WTC11 (cell line): ENCODE measurements around the gene KLHL4. TPM values are rescaled to one million over a fixed set of nuclear protein-coding genes. Genes with fewer than 3 reads are reported as not detected.
"Not testable (repeated sequence)": the region's sequence is repeated elsewhere in the genome, so short reads cannot be mapped to it uniquely, and the experiment has no call there.

Experiments used
- ATAC-seq: fragments of 200-7000 bp; cut with Tn5 transposase; 2 replicates; pipeline ENCODE4 v1.10.0; 2021; ENCODE audit warnings: mild to moderate bottlenecking, moderate library complexity
- CTCF ChIA-PET: fragments of 300-600 bp; sonication (Branson Sonifier 250); formaldehyde crosslinking; loops from one replicate; lab custom pipeline; 2021; ENCODE audit warnings: antibody characterized with exemption; lab: Charles Lee
- POLR2A ChIA-PET: fragments of 350-600 bp; sonication (Branson Sonifier 250); formaldehyde crosslinking; loops from one replicate; lab custom pipeline; 2021; ENCODE audit warnings: antibody characterized with exemption; lab: Charles Lee
- DNase-seq: peaks from one replicate; pipeline ENCODE4 v3.0.0; 2021; ENCODE audit warnings: low spot score
- H3K27ac Mint-ChIP-seq: 2 replicates; pipeline ENCODE4 v1.8.0; 2021; ENCODE audit warnings: mixed read lengths
- H3K27me3 Mint-ChIP-seq: 2 replicates; pipeline ENCODE4 v1.8.0; 2021; ENCODE audit warnings: low read depth, mild to moderate bottlenecking, moderate library complexity, mixed read lengths
- H3K36me3 Mint-ChIP-seq: 2 replicates; pipeline ENCODE4 v1.8.0; 2021; ENCODE audit warnings: mixed read lengths
- H3K4me1 Mint-ChIP-seq: 2 replicates; pipeline ENCODE4 v1.8.0; 2022; ENCODE audit warnings: mixed read lengths
- H3K4me3 Mint-ChIP-seq: 2 replicates; pipeline ENCODE4 v1.8.0; 2021; ENCODE audit warnings: mild to moderate bottlenecking, moderate library complexity, mixed read lengths
- H3K9me3 Mint-ChIP-seq: 2 replicates; pipeline ENCODE4 v1.8.0; 2021; ENCODE audit warnings: mixed read lengths
- CBFB ChIP-seq: sonication (generic); formaldehyde crosslinking; IDR thresholded peaks from 2 replicates; pipeline ENCODE4 v1.8.1; 2022; ENCODE audit warnings: mild to moderate bottlenecking, low read depth, missing genetic modification reagents
- CREB1 ChIP-seq: sonication (generic); formaldehyde crosslinking; IDR thresholded peaks from 2 replicates; pipeline ENCODE4 v1.8.0; 2023; ENCODE audit warnings: mild to moderate bottlenecking, missing genetic modification reagents
- ELF4 ChIP-seq: sonication (generic); formaldehyde crosslinking; IDR thresholded peaks from 2 replicates; pipeline ENCODE4 v1.8.1; 2022; ENCODE audit warnings: low read depth, mild to moderate bottlenecking, moderate library complexity, missing genetic modification reagents
- ESRRA ChIP-seq: sonication (generic); formaldehyde crosslinking; IDR thresholded peaks from 2 replicates; pipeline ENCODE4 v1.8.1; 2022; ENCODE audit warnings: mild to moderate bottlenecking, missing genetic modification reagents, borderline replicate concordance
- FOXJ3 ChIP-seq: sonication (generic); formaldehyde crosslinking; IDR thresholded peaks from 2 replicates; pipeline ENCODE4 v1.9.0; 2021; ENCODE audit warnings: missing genetic modification reagents, mild to moderate bottlenecking, borderline replicate concordance
- NR3C1 ChIP-seq: sonication (generic); formaldehyde crosslinking; conservative IDR thresholded peaks from 2 replicates; pipeline ENCODE4 v1.8.1; 2023; ENCODE audit warnings: low read depth, mild to moderate bottlenecking, missing genetic modification reagents
- RELA ChIP-seq: sonication (generic); formaldehyde crosslinking; IDR thresholded peaks from 2 replicates; pipeline ENCODE4 v1.8.1; 2022; ENCODE audit warnings: missing genetic modification reagents, mild to moderate bottlenecking, borderline replicate concordance
- SP1 ChIP-seq: sonication (generic); formaldehyde crosslinking; conservative IDR thresholded peaks from 2 replicates; pipeline ENCODE4 v1.8.1; 2022; ENCODE audit warnings: missing genetic modification reagents
- ZNF423 ChIP-seq: fragments of 250-450 bp; sonication (Bioruptor Pico); IDR thresholded peaks from 2 replicates; pipeline ENCODE4 v2.1.2; 2022; ENCODE audit warnings: mild to moderate bottlenecking, moderate library complexity
- ZNF671 ChIP-seq: fragments of 250-450 bp; sonication (Bioruptor Pico); IDR thresholded peaks from 2 replicates; pipeline ENCODE4 v1.8.0; 2021; ENCODE audit warnings: mild to moderate bottlenecking
- total RNA-seq: library from RNA; stranded (reverse); gene quantifications from 3 replicates; pipeline ENCODE4 v1.2.3, GENCODE V29; 2021
- TF ChIP-seq, protein P1 (sequence below): sonication (generic); formaldehyde crosslinking; IDR thresholded peaks from 2 replicates; pipeline ENCODE4 v1.8.0; 2023; ENCODE audit warnings: missing genetic modification reagents
- TF ChIP-seq, protein P2 (sequence below): fragments of 250-450 bp; sonication (Bioruptor Pico); IDR thresholded peaks from 2 replicates; pipeline ENCODE4 v1.9.0; 2021; ENCODE audit warnings: mild to moderate bottlenecking
- TF ChIP-seq, protein P3 (sequence below): sonication (generic); formaldehyde crosslinking; IDR thresholded peaks from 2 replicates; pipeline ENCODE4 v1.8.1; 2023; ENCODE audit warnings: mild to moderate bottlenecking, missing genetic modification reagents
- TF ChIP-seq, protein P4 (sequence below): sonication (generic); formaldehyde crosslinking; IDR thresholded peaks from 2 replicates; pipeline ENCODE4 v1.8.0; 2022; ENCODE audit warnings: mild to moderate bottlenecking, missing genetic modification reagents
- TF ChIP-seq, protein P5 (sequence below): sonication (generic); formaldehyde crosslinking; IDR thresholded peaks from 2 replicates; pipeline ENCODE4 v1.8.0; 2022; ENCODE audit warnings: mild to moderate bottlenecking, missing genetic modification reagents
- TF ChIP-seq, protein P6 (sequence below): sonication (generic); formaldehyde crosslinking; IDR thresholded peaks from 2 replicates; pipeline ENCODE4 v1.8.0; 2023; ENCODE audit warnings: mild to moderate bottlenecking, missing genetic modification reagents
- TF ChIP-seq, protein P7 (sequence below): sonication (generic); formaldehyde crosslinking; IDR thresholded peaks from 2 replicates; pipeline ENCODE4 v1.8.1; 2022; ENCODE audit warnings: missing genetic modification reagents, borderline replicate concordance

KLHL4 gene
- total RNA-seq, 1 experiment from 2014 or later = 10.5 TPM

DNA sequence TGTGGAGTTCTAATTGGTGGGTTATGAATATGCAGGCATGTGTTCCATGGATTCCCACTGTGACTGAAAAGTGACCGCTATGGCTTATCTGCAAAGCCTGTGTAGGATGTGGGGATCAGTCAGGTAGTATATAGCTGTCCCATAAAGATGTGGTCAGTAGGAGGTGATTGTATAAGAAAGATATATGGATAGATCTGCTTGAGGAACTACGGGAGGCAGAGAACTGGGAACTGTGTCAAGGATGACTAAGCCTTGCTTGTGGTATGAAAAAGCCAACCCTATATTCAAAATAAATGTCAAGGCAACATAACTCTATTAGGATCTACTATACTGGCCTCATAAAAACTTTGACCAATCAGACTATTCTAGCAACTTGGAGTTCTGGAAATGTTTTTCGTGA lies 185.2 kb downstream of the KLHL4 start:
- Mint-ChIP-seq H3K4me1 (peaks cover 18% of the 10 kb centered on the region), H3K9me3 (peaks cover 16% of the 10 kb centered on the region), H3K27me3 (no peaks in the 10 kb centered on the region), H3K27ac (no peak overlapping the region), H3K36me3 (peaks cover 11% of the 10 kb centered on the region), H3K4me3 (no peak overlapping the region)
- CTCF ChIA-PET = no interaction called here
- POLR2A ChIA-PET = no interaction called here
- ATAC-seq (no peak), DNase-seq (no peak)
- no peak for TF ChIP-seq ESRRA
- TF ChIP-seq, protein P1, sequence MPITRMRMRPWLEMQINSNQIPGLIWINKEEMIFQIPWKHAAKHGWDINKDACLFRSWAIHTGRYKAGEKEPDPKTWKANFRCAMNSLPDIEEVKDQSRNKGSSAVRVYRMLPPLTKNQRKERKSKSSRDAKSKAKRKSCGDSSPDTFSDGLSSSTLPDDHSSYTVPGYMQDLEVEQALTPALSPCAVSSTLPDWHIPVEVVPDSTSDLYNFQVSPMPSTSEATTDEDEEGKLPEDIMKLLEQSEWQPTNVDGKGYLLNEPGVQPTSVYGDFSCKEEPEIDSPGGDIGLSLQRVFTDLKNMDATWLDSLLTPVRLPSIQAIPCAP (CRISPR knock-in tag) = no peak
- TF ChIP-seq ZNF671 (CRISPR knock-in tag) = no peak
- TF ChIP-seq, protein P2, sequence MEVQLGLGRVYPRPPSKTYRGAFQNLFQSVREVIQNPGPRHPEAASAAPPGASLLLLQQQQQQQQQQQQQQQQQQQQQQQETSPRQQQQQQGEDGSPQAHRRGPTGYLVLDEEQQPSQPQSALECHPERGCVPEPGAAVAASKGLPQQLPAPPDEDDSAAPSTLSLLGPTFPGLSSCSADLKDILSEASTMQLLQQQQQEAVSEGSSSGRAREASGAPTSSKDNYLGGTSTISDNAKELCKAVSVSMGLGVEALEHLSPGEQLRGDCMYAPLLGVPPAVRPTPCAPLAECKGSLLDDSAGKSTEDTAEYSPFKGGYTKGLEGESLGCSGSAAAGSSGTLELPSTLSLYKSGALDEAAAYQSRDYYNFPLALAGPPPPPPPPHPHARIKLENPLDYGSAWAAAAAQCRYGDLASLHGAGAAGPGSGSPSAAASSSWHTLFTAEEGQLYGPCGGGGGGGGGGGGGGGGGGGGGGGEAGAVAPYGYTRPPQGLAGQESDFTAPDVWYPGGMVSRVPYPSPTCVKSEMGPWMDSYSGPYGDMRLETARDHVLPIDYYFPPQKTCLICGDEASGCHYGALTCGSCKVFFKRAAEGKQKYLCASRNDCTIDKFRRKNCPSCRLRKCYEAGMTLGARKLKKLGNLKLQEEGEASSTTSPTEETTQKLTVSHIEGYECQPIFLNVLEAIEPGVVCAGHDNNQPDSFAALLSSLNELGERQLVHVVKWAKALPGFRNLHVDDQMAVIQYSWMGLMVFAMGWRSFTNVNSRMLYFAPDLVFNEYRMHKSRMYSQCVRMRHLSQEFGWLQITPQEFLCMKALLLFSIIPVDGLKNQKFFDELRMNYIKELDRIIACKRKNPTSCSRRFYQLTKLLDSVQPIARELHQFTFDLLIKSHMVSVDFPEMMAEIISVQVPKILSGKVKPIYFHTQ (CRISPR knock-in tag) = no peak
- TF ChIP-seq CBFB = no peak
- no peak for TF ChIP-seq ZNF423 (CRISPR knock-in tag)
- no peak for TF ChIP-seq SP1
- no peak for TF ChIP-seq CREB1 (CRISPR knock-in tag)
- TF ChIP-seq ELF4 (CRISPR knock-in tag) = no peak

DNA sequence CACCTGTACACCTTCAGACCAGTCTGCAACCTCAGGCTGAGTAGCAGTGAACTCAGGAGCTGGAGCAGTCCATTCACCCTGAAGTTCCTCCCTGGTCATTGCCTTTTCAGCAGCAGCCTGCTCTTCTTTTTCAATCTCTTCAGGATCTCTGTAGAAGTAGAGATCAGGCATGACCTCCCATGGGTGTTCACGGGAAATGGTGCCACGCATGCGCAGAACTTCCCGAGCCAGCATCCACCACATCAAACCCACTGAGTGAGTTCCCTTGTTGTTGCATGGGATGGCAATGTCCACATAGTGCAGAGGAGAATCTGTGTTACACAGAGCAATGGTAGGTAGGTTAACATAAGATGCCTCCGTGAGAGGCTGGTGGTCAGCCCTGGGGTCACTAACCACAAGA lies 185.9 kb downstream of the KLHL4 start:
- POLR2A ChIA-PET, CTCF ChIA-PET, ATAC-seq, H3K27ac Mint-ChIP-seq, H3K4me3 Mint-ChIP-seq, DNase-seq, H3K27me3 Mint-ChIP-seq: not testable (repeated sequence)
- Mint-ChIP-seq H3K4me1 (peaks cover 18% of the 10 kb centered on the region), H3K36me3 (peaks cover 18% of the 10 kb centered on the region), H3K9me3 (peaks cover 22% of the 10 kb centered on the region)

DNA sequence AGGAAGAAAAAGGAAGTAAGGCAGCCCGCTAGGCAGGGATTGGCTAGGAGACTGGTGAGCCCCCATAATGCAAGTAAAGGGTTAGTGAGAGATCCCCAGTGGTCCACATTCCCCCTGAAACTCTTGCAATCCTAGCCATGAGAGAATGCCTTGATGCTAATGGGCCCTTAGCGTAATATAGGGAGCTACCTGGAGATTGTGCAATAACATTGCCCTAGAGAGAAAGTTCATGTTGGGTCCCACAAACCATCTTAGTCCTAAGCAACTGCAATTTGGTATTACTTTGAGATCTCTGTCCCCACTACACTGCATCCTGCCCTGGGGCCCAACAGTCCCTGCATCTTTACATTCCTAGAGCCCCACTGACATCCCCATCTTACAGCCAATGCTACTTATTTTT lies 188.5 kb downstream of the KLHL4 start:
- DNase-seq (no peak), ATAC-seq (no peak)
- Mint-ChIP-seq H3K4me3 (no peak overlapping the region), H3K9me3 (peaks cover 36% of the 10 kb centered on the region), H3K27me3 (no peaks in the 10 kb centered on the region), H3K27ac (no peak overlapping the region), H3K36me3 (peaks cover 34% of the 10 kb centered on the region), H3K4me1 (peaks cover 17% of the 10 kb centered on the region)
- ChIA-PET CTCF (no interaction called here), POLR2A (no interaction called here)
- TF ChIP-seq, protein P3, sequence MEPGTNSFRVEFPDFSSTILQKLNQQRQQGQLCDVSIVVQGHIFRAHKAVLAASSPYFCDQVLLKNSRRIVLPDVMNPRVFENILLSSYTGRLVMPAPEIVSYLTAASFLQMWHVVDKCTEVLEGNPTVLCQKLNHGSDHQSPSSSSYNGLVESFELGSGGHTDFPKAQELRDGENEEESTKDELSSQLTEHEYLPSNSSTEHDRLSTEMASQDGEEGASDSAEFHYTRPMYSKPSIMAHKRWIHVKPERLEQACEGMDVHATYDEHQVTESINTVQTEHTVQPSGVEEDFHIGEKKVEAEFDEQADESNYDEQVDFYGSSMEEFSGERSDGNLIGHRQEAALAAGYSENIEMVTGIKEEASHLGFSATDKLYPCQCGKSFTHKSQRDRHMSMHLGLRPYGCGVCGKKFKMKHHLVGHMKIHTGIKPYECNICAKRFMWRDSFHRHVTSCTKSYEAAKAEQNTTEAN = no peak
- TF ChIP-seq ZNF423 (CRISPR knock-in tag) (no peak), ZNF671 (CRISPR knock-in tag) (no peak)
- TF ChIP-seq, protein P4, sequence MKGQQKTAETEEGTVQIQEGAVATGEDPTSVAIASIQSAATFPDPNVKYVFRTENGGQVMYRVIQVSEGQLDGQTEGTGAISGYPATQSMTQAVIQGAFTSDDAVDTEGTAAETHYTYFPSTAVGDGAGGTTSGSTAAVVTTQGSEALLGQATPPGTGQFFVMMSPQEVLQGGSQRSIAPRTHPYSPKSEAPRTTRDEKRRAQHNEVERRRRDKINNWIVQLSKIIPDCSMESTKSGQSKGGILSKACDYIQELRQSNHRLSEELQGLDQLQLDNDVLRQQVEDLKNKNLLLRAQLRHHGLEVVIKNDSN (CRISPR knock-in tag) = no peak

DNA sequence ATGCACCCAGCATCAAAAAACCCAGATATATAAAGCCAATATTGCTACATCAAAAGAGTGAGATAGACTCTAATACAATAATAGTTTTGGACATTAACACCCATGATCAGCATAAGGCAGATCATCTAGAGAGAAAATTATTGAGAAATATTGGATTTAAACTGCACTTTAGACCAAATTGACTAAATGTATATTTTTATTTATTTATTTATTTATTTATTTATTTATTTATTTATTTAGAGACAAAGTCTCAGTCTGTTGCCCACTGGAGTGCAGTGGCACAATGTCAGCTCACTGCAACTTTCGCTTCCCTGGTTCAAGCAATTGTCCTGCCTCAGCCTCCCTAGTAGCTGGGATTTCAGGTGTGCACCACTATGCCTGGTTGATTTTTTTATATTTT lies 193.0 kb downstream of the KLHL4 start:
- DNase-seq (no peak), ATAC-seq (no peak)
- Mint-ChIP-seq H3K9me3 (peaks cover 45% of the 10 kb centered on the region), H3K36me3 (peaks cover 44% of the 10 kb centered on the region), H3K4me1 (no peaks in the 10 kb centered on the region), H3K4me3 (no peak overlapping the region), H3K27me3 (no peaks in the 10 kb centered on the region), H3K27ac (no peak overlapping the region)
- ChIA-PET CTCF (no interaction called here), POLR2A (no interaction called here)
- TF ChIP-seq, protein P5, sequence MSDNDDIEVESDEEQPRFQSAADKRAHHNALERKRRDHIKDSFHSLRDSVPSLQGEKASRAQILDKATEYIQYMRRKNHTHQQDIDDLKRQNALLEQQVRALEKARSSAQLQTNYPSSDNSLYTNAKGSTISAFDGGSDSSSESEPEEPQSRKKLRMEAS = no peak
- TF ChIP-seq ESRRA (no peak), FOXJ3 (no peak), NR3C1 (CRISPR knock-in tag) (no peak), RELA (CRISPR knock-in tag) (no peak)
- TF ChIP-seq, protein P6, sequence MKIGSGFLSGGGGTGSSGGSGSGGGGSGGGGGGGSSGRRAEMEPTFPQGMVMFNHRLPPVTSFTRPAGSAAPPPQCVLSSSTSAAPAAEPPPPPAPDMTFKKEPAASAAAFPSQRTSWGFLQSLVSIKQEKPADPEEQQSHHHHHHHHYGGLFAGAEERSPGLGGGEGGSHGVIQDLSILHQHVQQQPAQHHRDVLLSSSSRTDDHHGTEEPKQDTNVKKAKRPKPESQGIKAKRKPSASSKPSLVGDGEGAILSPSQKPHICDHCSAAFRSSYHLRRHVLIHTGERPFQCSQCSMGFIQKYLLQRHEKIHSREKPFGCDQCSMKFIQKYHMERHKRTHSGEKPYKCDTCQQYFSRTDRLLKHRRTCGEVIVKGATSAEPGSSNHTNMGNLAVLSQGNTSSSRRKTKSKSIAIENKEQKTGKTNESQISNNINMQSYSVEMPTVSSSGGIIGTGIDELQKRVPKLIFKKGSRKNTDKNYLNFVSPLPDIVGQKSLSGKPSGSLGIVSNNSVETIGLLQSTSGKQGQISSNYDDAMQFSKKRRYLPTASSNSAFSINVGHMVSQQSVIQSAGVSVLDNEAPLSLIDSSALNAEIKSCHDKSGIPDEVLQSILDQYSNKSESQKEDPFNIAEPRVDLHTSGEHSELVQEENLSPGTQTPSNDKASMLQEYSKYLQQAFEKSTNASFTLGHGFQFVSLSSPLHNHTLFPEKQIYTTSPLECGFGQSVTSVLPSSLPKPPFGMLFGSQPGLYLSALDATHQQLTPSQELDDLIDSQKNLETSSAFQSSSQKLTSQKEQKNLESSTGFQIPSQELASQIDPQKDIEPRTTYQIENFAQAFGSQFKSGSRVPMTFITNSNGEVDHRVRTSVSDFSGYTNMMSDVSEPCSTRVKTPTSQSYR (CRISPR knock-in tag) = no peak
- TF ChIP-seq, protein P1 (CRISPR knock-in tag) = no peak
- TF ChIP-seq, protein P7, sequence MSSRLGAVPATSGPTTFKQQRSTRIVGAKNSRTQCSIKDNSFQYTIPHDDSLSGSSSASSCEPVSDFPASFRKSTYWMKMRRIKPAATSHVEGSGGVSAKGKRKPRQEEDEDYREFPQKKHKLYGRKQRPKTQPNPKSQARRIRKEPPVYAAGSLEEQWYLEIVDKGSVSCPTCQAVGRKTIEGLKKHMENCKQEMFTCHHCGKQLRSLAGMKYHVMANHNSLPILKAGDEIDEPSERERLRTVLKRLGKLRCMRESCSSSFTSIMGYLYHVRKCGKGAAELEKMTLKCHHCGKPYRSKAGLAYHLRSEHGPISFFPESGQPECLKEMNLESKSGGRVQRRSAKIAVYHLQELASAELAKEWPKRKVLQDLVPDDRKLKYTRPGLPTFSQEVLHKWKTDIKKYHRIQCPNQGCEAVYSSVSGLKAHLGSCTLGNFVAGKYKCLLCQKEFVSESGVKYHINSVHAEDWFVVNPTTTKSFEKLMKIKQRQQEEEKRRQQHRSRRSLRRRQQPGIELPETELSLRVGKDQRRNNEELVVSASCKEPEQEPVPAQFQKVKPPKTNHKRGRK (CRISPR knock-in tag) = no peak
